Measurements from ENCODE around the gene PURA. TPM values are rescaled to one million over a fixed set of nuclear protein-coding genes. Genes with fewer than 3 reads are reported as not detected.
A peak's percentile ranks its signal among the peaks of the same experiment; 100 is the strongest.
"Not testable (repeated sequence)": the region's sequence is repeated elsewhere in the genome, so short reads cannot be mapped to it uniquely, and the experiment has no call there.

The PURA gene
- total and polyA plus RNA-seq, 2 donors from 2014 or later: 4.7 to 31.6 TPM

- TF ChIP-seq CTCF (IDR thresholded peaks at IDR 0.05; ENCODE audit: borderline replicate concordance, extremely low read depth, insufficient read depth): no peak
- DNase-seq (no peak), FAIRE-seq (no peak)
- H3K9ac ChIP-seq (ENCODE audit: low read length in 3 of 3): peak overlapping the region in 1 of 3 donors; percentile 18
- intact Hi-C loops (cut with DNase I): no loop called here
- no peaks in the 10 kb centered on the region for H3K36me3 ChIP-seq (ENCODE audit: control insufficient read depth in 2 of 3, insufficient read depth in 3 of 3, low read length in 3 of 3)
- H3K9me3 ChIP-seq (ENCODE audit: control insufficient read depth in 2 of 3, insufficient read depth in 1 of 3, low read length in 3 of 3): no peaks in the 10 kb centered on the region
- H3K27me3 ChIP-seq (ENCODE audit: control insufficient read depth, insufficient read depth, low read length): peaks cover 3% of the 10 kb centered on the region
- H3K4me1 ChIP-seq (ENCODE audit: control insufficient read depth in 2 of 3, insufficient read depth in 2 of 3, low read depth in 1 of 3, low read length in 3 of 3): peaks cover 0 to 13% (median 2%) of the 10 kb centered on the region in 3 donors
- H3K27ac ChIP-seq (ENCODE audit: low read depth in 2 of 2, low read length in 2 of 2): no peak overlapping the region
- H3K4me3 ChIP-seq (ENCODE audit: low read length in 3 of 3): no peak overlapping the region
Observed at GRCh38 chr5:140153905-140154304, 40.0 kb downstream of the PURA start.

GRCh38 chr5:140154710-140155381 lies 40.9 kb downstream of the PURA start:
- not testable (repeated sequence) for H3K9ac ChIP-seq (ENCODE audit: low read length in 3 of 3); H3K27me3 ChIP-seq (ENCODE audit: control insufficient read depth, insufficient read depth, low read length); FAIRE-seq; H3K9me3 ChIP-seq (ENCODE audit: control insufficient read depth in 2 of 3, insufficient read depth in 1 of 3, low read length in 3 of 3); DNase-seq; H3K36me3 ChIP-seq (ENCODE audit: control insufficient read depth in 2 of 3, insufficient read depth in 3 of 3, low read length in 3 of 3); H3K4me3 ChIP-seq (ENCODE audit: low read length in 3 of 3); H3K27ac ChIP-seq (ENCODE audit: low read depth in 2 of 2, low read length in 2 of 2)
- H3K4me1 ChIP-seq (ENCODE audit: control insufficient read depth in 2 of 3, insufficient read depth in 2 of 3, low read depth in 1 of 3, low read length in 3 of 3): peaks cover 0 to 13% (median 2%) of the 10 kb centered on the region in 3 donors
- intact Hi-C loops (cut with DNase I): loop anchor here (5.0 kb wide), 1 partner anchor 83 kb away; no protein-coding TSS in a partner anchor

GRCh38 chr5:140157032-140157781 lies 43.3 kb downstream of the PURA start:
- intact Hi-C loops (cut with DNase I): loop anchor here (5.0 kb wide), 1 partner anchor 85 kb away; no protein-coding TSS in a partner anchor
- H3K9me3 ChIP-seq (ENCODE audit: control insufficient read depth in 2 of 3, insufficient read depth in 1 of 3, low read length in 3 of 3): no peaks in the 10 kb centered on the region
- DNase-seq (peak; percentile 91 to 96 (median 92)), FAIRE-seq (no peak)
- H3K27me3 ChIP-seq (ENCODE audit: control insufficient read depth, insufficient read depth, low read length): peaks cover 3% of the 10 kb centered on the region
- H3K36me3 ChIP-seq (ENCODE audit: control insufficient read depth in 2 of 3, insufficient read depth in 3 of 3, low read length in 3 of 3): no peaks in the 10 kb centered on the region
- H3K9ac ChIP-seq (ENCODE audit: low read length in 3 of 3): peak overlapping the region in 2 of 3 donors; percentile 24 to 38
- H3K4me1 ChIP-seq (ENCODE audit: control insufficient read depth in 2 of 3, insufficient read depth in 2 of 3, low read depth in 1 of 3, low read length in 3 of 3): peaks cover 0 to 8% (median 2%) of the 10 kb centered on the region in 3 donors
- no peak overlapping the region for H3K27ac ChIP-seq (ENCODE audit: low read depth in 2 of 2, low read length in 2 of 2)
- peak; percentile 99 for TF ChIP-seq CTCF (IDR thresholded peaks at IDR 0.05; ENCODE audit: borderline replicate concordance, extremely low read depth, insufficient read depth)
- peak overlapping the region; percentile 13 to 58 (median 41) for H3K4me3 ChIP-seq (ENCODE audit: low read length in 3 of 3)

All from kidney (tissue), 14 donors.